DOHH2 (cell line): ENCODE data around the gene VWA5B2.

Source experiments
- EZH2phosphoT487 ChIP-seq: fragments of 200-600 bp; sonication (generic); IDR thresholded peaks from 2 replicates; pipeline ENCODE4 v1.6.1; 2017; ENCODE audit warnings: borderline replicate concordance, mild to moderate bottlenecking, antibody characterized with exemption, low read length, moderate library complexity, mixed read lengths
- TF ChIP-seq, protein P1 (sequence below): fragments of 200-600 bp; sonication (generic); IDR thresholded peaks from one replicate; pipeline ENCODE4 v1.5.1; 2014; ENCODE audit warnings: antibody characterized with exemption, mild to moderate bottlenecking, low read depth, low read length; ENCODE audit not compliant: poor library complexity, severe bottlenecking

DNA sequence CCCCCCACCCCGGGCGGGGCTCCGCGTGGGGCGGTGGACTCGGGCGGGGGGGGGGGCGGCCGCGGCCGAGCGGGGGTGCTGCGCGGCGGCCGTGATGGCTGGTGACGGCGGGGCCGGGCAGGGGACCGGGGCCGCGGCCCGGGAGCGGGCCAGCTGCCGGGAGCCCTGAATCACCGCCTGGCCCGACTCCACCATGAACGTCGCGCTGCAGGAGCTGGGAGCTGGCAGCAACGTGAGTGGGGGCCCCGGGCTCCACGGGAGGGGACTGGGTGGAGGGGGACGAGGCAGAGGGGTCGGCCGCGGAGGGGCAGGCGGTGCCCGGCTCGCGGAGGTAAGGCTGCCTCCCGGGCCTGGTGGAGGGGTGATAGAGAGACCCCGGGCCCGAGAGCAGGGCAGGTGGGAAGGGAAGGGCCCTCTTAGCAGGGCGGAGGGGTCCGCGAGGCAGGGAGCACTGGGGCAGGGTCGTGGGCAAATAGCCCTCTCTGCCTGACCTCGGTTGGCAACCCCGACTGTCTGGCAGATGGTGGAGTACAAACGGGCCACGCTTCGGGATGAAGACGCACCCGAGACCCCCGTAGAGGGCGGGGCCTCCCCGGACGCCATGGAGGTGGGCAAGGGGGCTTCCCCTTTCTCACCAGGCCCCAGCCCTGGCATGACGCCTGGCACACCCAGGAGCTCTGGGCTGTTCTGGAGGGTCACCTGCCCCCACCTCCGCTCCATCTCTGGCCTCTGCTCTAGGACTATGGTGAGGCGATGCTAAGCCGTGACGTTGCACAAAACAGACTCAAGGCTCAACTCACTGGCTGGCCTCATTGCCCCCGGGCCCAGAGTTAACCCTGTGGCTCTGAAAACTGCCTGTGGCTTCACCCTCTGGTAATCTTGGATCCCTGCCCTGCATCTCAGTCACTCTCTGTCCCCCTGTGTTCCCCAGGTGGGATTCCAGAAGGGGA, 46.9 kb downstream of the VWA5B2 start, which contains the start of gene ECE2:
- TF ChIP-seq, protein P1, sequence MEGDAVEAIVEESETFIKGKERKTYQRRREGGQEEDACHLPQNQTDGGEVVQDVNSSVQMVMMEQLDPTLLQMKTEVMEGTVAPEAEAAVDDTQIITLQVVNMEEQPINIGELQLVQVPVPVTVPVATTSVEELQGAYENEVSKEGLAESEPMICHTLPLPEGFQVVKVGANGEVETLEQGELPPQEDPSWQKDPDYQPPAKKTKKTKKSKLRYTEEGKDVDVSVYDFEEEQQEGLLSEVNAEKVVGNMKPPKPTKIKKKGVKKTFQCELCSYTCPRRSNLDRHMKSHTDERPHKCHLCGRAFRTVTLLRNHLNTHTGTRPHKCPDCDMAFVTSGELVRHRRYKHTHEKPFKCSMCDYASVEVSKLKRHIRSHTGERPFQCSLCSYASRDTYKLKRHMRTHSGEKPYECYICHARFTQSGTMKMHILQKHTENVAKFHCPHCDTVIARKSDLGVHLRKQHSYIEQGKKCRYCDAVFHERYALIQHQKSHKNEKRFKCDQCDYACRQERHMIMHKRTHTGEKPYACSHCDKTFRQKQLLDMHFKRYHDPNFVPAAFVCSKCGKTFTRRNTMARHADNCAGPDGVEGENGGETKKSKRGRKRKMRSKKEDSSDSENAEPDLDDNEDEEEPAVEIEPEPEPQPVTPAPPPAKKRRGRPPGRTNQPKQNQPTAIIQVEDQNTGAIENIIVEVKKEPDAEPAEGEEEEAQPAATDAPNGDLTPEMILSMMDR: no peak
- TF ChIP-seq EZH2phosphoT487: no peak
